GM12878 (cell line): ENCODE data around the gene MAGI1.

Experiments
- CBFB ChIP-seq: IDR thresholded peaks from 2 replicates; pipeline ENCODE4 v1.6.1; 2016; ENCODE audit warnings: antibody characterized with exemption, low read depth
- ESRRA ChIP-seq: IDR thresholded peaks from 2 replicates; pipeline ENCODE4 v1.6.1; 2012; ENCODE audit warnings: mild to moderate bottlenecking, low read length, improper control_type of control experiment
- EZH2 ChIP-seq: IDR thresholded peaks from 2 replicates; pipeline ENCODE4 v1.6.1; 2012; ENCODE audit warnings: low read depth, mild to moderate bottlenecking, control low read depth, inconsistent platforms, low read length, borderline replicate concordance; ENCODE audit not compliant: control insufficient read depth
- MXI1 ChIP-seq: fragments of 150-350 bp; IDR thresholded peaks from 2 replicates; pipeline ENCODE4 v1.6.1; 2011; ENCODE audit warnings: low read depth, mild to moderate bottlenecking, inconsistent platforms, low read length, improper control_type of control experiment
- NFYB ChIP-seq: IDR thresholded peaks from 2 replicates; pipeline ENCODE4 v1.6.1; 2011; ENCODE audit warnings: low read depth, mild to moderate bottlenecking, low read length, improper control_type of control experiment, moderate library complexity; ENCODE audit not compliant: insufficient read depth
- NKRF ChIP-seq: fragments of 450-650 bp; conservative IDR thresholded peaks from 2 replicates; pipeline ENCODE4 v1.6.1; 2017; ENCODE audit warnings: mild to moderate bottlenecking, moderate library complexity
- PBX3 ChIP-seq: IDR thresholded peaks from 2 replicates; pipeline ENCODE4 v1.6.1; 2011; ENCODE audit warnings: mild to moderate bottlenecking, low read depth, low read length, moderate library complexity; ENCODE audit not compliant: insufficient replicate concordance
- POLR2A ChIP-seq: IDR thresholded peaks from 2 replicates; pipeline ENCODE4 v1.6.1; 2011; ENCODE audit warnings: low read depth, mild to moderate bottlenecking, low read length
- RB1 ChIP-seq: fragments of 450-650 bp; formaldehyde crosslinking; IDR thresholded peaks from 2 replicates; pipeline ENCODE4 v1.6.1; 2017; ENCODE audit warnings: mild to moderate bottlenecking, borderline replicate concordance
- SMAD1 ChIP-seq: fragments of 450-650 bp; IDR thresholded peaks from 2 replicates; pipeline ENCODE4 v1.6.1; 2018; ENCODE audit warnings: mild to moderate bottlenecking, low read depth; ENCODE audit not compliant: partially characterized antibody
- SREBF1 ChIP-seq: IDR thresholded peaks from 2 replicates; pipeline ENCODE4 v1.6.1; 2012; ENCODE audit warnings: mild to moderate bottlenecking, low read length
- TF ChIP-seq, protein P1 (sequence below), 3 experiments: IDR thresholded peaks in 2 of 3; conservative IDR thresholded peaks in 1 of 3; 2 replicates each; pipeline ENCODE4 v1.5.1; 2011; ENCODE audit warnings: low read depth in 3 of 3, low read length in 3 of 3, mild to moderate bottlenecking in 3 of 3, control low read depth in 2 of 3, moderate library complexity in 2 of 3, inconsistent platforms in 1 of 3, mixed read lengths in 1 of 3; ENCODE audit not compliant: control insufficient read depth in 2 of 3, insufficient read depth in 1 of 3; ENCODE audit errors: extremely low read depth in 1 of 3
- TF ChIP-seq, protein P2 (sequence below): IDR thresholded peaks from 2 replicates; pipeline ENCODE4 v1.6.1; 2012; ENCODE audit warnings: mild to moderate bottlenecking, low read depth, low read length
- TF ChIP-seq, protein P3 (sequence below): IDR thresholded peaks from 2 replicates; pipeline ENCODE4 v1.6.1; 2011; ENCODE audit warnings: borderline replicate concordance, low read depth, mild to moderate bottlenecking, moderate library complexity, low read length; ENCODE audit not compliant: insufficient read depth, poor library complexity, severe bottlenecking

GRCh38 chr3:65344444-65344843 is 694.3 kb downstream of the MAGI1 start:
- TF ChIP-seq ESRRA, result no peak
- TF ChIP-seq RB1, result no peak
- TF ChIP-seq, protein P1, sequence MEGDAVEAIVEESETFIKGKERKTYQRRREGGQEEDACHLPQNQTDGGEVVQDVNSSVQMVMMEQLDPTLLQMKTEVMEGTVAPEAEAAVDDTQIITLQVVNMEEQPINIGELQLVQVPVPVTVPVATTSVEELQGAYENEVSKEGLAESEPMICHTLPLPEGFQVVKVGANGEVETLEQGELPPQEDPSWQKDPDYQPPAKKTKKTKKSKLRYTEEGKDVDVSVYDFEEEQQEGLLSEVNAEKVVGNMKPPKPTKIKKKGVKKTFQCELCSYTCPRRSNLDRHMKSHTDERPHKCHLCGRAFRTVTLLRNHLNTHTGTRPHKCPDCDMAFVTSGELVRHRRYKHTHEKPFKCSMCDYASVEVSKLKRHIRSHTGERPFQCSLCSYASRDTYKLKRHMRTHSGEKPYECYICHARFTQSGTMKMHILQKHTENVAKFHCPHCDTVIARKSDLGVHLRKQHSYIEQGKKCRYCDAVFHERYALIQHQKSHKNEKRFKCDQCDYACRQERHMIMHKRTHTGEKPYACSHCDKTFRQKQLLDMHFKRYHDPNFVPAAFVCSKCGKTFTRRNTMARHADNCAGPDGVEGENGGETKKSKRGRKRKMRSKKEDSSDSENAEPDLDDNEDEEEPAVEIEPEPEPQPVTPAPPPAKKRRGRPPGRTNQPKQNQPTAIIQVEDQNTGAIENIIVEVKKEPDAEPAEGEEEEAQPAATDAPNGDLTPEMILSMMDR (IDR thresholded peaks at IDR 0.05 in 2 of 3, conservative IDR thresholded peaks at IDR 0.05 in 1 of 3; ENCODE audit: control insufficient read depth in 2 of 3, extremely low read depth in 1 of 3, insufficient read depth in 1 of 3, low read depth in 3 of 3, low read length in 3 of 3), result no peak
- no peak for TF ChIP-seq PBX3
- TF ChIP-seq POLR2A, result no peak
- no peak for TF ChIP-seq SREBF1
- TF ChIP-seq SMAD1, result no peak
- TF ChIP-seq EZH2, result no peak
- TF ChIP-seq, protein P2, sequence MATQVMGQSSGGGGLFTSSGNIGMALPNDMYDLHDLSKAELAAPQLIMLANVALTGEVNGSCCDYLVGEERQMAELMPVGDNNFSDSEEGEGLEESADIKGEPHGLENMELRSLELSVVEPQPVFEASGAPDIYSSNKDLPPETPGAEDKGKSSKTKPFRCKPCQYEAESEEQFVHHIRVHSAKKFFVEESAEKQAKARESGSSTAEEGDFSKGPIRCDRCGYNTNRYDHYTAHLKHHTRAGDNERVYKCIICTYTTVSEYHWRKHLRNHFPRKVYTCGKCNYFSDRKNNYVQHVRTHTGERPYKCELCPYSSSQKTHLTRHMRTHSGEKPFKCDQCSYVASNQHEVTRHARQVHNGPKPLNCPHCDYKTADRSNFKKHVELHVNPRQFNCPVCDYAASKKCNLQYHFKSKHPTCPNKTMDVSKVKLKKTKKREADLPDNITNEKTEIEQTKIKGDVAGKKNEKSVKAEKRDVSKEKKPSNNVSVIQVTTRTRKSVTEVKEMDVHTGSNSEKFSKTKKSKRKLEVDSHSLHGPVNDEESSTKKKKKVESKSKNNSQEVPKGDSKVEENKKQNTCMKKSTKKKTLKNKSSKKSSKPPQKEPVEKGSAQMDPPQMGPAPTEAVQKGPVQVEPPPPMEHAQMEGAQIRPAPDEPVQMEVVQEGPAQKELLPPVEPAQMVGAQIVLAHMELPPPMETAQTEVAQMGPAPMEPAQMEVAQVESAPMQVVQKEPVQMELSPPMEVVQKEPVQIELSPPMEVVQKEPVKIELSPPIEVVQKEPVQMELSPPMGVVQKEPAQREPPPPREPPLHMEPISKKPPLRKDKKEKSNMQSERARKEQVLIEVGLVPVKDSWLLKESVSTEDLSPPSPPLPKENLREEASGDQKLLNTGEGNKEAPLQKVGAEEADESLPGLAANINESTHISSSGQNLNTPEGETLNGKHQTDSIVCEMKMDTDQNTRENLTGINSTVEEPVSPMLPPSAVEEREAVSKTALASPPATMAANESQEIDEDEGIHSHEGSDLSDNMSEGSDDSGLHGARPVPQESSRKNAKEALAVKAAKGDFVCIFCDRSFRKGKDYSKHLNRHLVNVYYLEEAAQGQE, result no peak
- TF ChIP-seq MXI1, result no peak
- TF ChIP-seq CBFB, result no peak
- TF ChIP-seq, protein P3, sequence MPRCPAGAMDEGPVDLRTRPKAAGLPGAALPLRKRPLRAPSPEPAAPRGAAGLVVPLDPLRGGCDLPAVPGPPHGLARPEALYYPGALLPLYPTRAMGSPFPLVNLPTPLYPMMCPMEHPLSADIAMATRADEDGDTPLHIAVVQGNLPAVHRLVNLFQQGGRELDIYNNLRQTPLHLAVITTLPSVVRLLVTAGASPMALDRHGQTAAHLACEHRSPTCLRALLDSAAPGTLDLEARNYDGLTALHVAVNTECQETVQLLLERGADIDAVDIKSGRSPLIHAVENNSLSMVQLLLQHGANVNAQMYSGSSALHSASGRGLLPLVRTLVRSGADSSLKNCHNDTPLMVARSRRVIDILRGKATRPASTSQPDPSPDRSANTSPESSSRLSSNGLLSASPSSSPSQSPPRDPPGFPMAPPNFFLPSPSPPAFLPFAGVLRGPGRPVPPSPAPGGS, result no peak
- no peak for TF ChIP-seq NFYB
- TF ChIP-seq NKRF, result no peak
